Mononuclear cell (primary cell): Measurements from ENCODE around the gene PRUNE1. TPM values are rescaled to one million over a fixed set of nuclear protein-coding genes. Genes with fewer than 3 reads are reported as not detected.
A peak's percentile ranks its signal among the peaks of the same experiment; 100 is the strongest.

Source experiments
- H3K27me3 ChIP-seq: 2 replicates; pipeline ENCODE4 v1.6.0; 2011; ENCODE audit warnings: low read length, control low read depth; ENCODE audit not compliant: insufficient read depth
- H3K4me1 ChIP-seq: 2 replicates; pipeline ENCODE4 v1.5.1; 2011; ENCODE audit warnings: mild to moderate bottlenecking, low read length, control low read depth; ENCODE audit not compliant: insufficient read depth
- H3K4me3 ChIP-seq: 2 replicates; pipeline ENCODE4 v1.5.1; 2011; ENCODE audit warnings: mild to moderate bottlenecking, low read length, moderate library complexity
- H3K9me3 ChIP-seq: 2 replicates; pipeline ENCODE4 v1.5.1; 2011; ENCODE audit warnings: low read depth, mild to moderate bottlenecking, control low read depth, low read length
- total RNA-seq: library from RNA; depleted of rRNA; stranded (reverse); fragments of >200 nt; gene quantifications from one replicate; pipeline ENCODE4 v1.2.3, GENCODE V29; 2012

Gene PRUNE1
- total RNA-seq, 1 donor: 18.2 TPM

DNA sequence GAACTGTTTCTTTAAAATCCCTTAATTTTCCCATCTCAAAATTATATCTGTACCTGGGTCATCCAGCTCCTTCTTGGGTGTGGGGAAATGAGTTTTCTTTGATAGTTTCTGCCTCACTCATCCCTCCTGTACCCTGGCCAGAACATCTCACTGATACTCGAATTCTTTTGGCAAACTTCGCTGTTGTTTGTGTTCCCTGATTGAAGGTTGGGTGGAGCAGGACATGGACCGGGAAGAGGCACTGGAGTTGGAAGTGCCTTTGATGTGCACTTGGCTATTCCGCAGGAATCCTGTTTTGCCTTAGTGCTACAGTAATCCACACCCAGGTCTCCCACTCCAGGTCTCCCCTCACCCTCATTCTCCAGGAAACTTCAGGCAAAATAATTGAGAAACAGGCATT lies 12.8 kb upstream of the PRUNE1 start:
- Histone ChIP-seq H3K4me3 (no peak overlapping the region), H3K27me3 (no peaks in the 10 kb centered on the region), H3K9me3 (no peaks in the 10 kb centered on the region), H3K4me1 (peaks cover 17% of the 10 kb centered on the region)

DNA sequence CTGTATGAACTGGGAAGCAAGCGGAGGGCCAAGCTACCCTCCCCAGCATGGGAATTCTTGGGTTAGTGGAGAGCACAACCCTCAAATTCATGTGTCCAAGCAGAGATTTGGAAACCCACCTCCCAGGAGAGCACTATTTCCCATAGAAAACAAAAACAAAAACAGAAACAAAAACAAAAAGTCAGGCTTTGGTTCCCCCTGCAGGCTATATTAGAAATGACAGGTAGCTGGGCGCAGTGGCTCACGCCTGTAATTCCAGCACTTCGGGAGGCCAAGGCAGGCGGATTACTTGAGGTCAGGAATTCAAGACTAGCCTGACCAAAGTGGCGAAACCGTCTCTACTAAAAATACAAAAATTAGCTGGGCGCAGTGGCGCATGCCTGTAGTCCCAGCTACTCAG lies 12.4 kb upstream of the PRUNE1 start:
- no peaks in the 10 kb centered on the region for H3K27me3 ChIP-seq

DNA sequence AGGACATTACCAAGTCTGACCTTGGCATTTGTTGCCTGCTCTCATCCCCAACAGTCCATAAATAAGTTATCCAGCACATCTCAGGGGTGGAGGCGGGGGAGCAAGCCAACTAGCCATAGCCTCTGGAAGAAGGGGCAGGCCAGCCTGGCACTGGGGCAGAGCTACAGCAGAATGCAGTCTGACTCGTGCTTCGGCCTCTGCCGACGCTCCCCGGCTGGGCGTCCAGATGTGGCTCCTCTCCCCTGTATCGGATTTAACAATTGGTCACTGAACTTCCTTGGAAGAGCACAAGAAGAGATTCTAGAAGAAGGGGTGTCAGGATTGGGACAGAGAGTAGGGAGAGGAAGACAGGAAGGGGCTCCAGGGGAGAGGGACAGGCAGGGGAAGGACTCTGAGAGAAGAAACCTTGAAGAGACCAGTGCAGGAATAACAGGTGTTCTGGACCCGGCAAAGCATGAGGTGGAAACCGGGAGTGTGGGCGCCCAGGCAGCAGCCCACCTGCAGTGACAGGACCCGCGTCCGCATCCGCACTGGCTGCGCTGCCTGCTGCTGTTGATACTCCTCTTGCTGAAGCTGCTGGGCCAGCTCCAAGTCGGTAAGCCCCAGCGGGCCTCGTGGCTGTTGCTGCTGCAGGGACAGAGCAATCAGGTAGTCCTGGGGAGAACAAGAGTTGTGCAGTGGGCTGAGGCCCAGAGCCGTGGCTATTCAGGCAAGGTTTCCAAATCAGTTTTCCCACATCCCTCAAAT lies 10.9 kb upstream of the PRUNE1 start:
- H3K27me3 ChIP-seq: no peaks in the 10 kb centered on the region
- H3K4me3 ChIP-seq: no peak overlapping the region
- peaks cover 36% of the 10 kb centered on the region for H3K4me1 ChIP-seq
- H3K9me3 ChIP-seq: no peaks in the 10 kb centered on the region

More for the DNA sequence above, 12.4 kb upstream of the PRUNE1 start:
- Histone ChIP-seq H3K9me3 (no peaks in the 10 kb centered on the region), H3K4me1 (peaks cover 22% of the 10 kb centered on the region), H3K4me3 (no peak overlapping the region)

DNA sequence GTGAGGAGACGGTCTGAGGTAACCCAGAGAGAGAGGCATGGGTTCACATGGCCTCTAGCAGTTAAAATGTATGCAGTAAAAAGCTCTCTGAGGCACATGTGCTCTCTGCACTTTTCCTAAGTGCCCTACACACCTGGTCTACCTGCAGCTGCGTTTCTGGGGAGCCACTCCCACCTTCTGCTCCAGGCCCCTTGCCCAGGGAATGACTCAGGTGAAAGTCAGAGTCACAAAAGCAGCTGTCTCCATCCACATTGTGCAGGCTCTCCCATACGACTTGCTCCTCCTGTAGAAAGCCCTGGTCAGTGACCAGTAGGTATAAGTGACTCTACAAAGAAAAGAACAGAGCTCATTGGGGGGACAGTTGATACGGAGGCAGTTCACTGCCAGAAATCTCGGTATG lies 10.3 kb upstream of the PRUNE1 start:
- Histone ChIP-seq H3K27me3 (no peaks in the 10 kb centered on the region), H3K4me1 (peaks cover 42% of the 10 kb centered on the region), H3K9me3 (no peaks in the 10 kb centered on the region), H3K4me3 (no peak overlapping the region)

DNA sequence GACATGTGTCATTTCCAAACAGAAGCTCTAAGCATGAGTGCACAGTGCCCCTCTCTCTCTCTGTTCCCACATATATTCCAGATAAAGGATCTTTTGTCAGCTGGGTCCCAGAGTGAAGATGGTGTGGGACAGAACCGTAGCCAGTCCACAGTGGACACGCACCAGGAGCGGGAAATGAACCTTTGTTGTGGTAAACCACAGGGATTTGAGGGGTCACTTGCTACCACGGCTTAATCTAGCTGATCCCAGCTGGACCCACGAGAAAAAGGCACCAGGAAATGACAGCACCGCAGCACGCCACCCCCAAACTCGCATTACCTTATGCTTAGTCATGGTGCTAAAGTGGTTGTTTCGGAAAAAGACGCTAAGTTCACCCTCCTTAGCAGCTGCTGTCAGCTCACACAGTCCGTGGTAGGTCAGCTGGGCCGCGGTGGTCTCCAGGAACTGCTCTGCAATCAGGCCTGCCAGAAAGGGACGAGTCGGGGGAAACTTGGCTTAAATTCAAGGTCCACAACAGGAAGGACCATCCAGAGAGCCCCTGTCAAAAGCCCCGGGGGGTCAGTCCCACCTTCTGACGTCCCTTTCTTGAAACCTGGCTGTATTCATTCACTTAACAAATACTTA lies 9.1 kb upstream of the PRUNE1 start:
- Histone ChIP-seq H3K4me1 (peaks cover 54% of the 10 kb centered on the region), H3K27me3 (no peaks in the 10 kb centered on the region), H3K4me3 (no peak overlapping the region), H3K9me3 (no peaks in the 10 kb centered on the region)

DNA sequence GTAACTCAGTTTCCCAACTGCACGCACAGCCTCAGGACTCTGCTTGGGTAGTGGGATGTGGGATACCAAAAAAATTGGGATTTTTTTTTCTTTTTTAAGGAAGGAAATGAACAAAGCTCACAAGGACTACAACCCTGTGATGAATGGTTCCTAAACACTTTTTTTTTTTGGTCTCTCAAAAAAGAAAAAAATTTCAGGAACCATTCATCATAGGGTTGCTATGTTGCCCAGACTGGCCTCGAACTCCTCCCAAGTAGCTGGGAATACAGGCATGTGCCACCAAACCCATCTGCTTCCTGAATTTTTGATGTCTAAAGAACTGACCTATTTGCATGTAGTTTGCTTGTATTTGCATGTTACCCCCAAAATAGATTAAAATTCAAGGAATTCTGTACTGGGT lies 8.3 kb upstream of the PRUNE1 start:
- H3K4me1 ChIP-seq: peaks cover 62% of the 10 kb centered on the region
- no peaks in the 10 kb centered on the region for H3K27me3 ChIP-seq
- no peak overlapping the region for H3K4me3 ChIP-seq
- H3K9me3 ChIP-seq: no peaks in the 10 kb centered on the region

DNA sequence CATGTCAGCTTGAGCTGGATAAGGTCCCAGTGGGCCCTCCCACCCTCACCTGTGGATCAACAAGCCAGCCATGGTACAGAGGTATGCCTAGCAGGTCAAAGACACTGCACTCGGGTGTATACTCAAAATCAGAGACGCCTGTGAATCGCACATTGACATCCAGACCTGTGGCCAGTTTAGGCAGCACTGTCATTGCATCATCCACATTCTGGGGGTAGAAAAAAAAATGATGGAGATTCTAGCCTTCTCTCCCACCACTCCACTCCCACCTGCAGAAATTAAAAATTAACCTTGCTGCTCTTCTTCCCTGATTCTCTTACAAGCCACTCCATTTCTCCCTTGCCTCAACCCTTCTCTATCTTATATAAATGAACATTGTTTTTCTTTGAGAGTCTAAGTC lies 7.8 kb upstream of the PRUNE1 start:
- no peaks in the 10 kb centered on the region for H3K27me3 ChIP-seq
- no peak overlapping the region for H3K4me3 ChIP-seq
- H3K4me1 ChIP-seq: peaks cover 67% of the 10 kb centered on the region
- H3K9me3 ChIP-seq: no peaks in the 10 kb centered on the region

DNA sequence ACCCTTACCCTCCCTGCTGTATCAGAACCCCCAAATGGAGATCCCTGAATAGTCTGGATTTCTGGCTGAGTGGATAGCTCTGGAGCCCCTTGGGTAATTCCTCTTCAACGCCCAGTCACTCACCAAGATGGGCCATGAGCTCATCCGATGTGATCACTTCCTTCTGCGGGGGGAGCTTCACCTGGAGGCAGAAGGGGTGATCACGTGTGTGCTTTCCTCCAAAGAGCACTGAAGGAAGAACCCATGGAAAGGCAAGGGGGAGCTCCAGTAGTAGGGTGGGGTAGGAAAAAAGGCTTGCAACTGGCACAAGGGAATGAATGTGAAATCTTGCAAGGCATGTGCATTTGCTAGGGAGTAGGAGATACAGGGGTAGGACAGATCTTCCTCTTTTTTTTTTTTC lies 6.6 kb upstream of the PRUNE1 start:
- H3K9me3 ChIP-seq: no peaks in the 10 kb centered on the region
- no peaks in the 10 kb centered on the region for H3K27me3 ChIP-seq
- H3K4me3 ChIP-seq: no peak overlapping the region
- peaks cover 79% of the 10 kb centered on the region for H3K4me1 ChIP-seq

DNA sequence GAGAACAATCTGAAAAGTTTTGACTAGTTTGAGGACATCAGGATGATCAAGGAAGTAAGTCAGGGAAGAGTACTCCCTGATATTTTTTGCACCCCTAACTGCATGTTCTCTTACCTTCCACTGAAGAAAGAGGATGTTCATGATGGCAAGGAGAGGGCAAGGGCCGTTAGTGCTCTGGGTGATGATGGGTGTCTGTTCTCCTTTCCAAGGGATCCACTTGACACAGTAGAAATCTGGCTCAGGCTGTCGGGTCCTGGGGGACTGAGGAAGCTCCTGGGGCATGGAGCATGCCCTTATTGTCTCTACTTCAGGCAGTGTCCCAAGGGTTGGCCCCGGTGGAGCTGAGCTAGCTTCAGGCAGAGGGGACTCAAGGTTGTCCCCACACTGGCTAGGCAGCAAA lies 6.2 kb upstream of the PRUNE1 start:
- Histone ChIP-seq H3K4me1 (peaks cover 83% of the 10 kb centered on the region), H3K9me3 (no peaks in the 10 kb centered on the region), H3K27me3 (no peaks in the 10 kb centered on the region), H3K4me3 (no peak overlapping the region)

DNA sequence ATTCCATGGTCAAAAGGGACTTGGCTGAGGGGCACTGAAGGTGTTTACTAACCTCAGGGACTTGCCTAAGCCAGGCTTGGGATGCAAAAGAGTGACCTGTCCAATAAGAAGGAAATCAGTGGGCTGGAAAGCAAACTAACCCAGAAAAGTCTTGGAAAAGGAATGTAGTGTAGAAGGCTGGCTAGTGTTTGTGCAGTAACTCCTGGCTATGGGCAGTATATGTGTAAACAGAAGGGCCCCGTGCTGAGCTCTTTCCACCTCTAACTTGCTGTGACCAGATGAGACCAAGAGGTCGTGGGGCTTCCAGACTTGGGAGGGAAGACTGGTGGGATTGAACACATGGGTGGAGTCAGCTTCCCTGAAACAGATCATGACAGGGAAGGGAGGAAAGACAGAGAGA lies 5.6 kb upstream of the PRUNE1 start:
- H3K9me3 ChIP-seq: no peaks in the 10 kb centered on the region
- no peak overlapping the region for H3K4me3 ChIP-seq
- no peaks in the 10 kb centered on the region for H3K27me3 ChIP-seq
- H3K4me1 ChIP-seq: peaks cover 89% of the 10 kb centered on the region

DNA sequence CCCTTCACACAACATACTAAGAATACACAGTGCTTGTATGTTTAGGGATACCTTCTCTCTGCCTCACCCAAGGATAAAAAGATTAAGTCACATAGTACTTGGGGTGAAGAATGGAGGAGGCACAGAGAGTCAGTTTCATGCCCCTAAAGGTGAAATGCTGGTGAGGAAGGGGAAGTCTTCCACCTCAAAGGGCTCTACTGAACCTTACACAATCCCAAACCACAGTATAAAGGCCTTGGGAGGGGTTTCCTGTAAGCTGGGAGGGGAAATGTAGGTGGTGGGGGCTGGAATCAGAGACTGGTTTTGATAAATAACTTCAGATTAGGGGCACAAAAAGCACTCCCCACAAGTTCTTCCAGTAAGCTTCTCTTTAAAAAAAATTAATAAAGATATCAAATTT lies 5.1 kb upstream of the PRUNE1 start:
- Histone ChIP-seq H3K4me3 (peak overlapping the region; percentile 28), H3K27me3 (no peaks in the 10 kb centered on the region), H3K9me3 (no peaks in the 10 kb centered on the region), H3K4me1 (peaks cover 93% of the 10 kb centered on the region)

DNA sequence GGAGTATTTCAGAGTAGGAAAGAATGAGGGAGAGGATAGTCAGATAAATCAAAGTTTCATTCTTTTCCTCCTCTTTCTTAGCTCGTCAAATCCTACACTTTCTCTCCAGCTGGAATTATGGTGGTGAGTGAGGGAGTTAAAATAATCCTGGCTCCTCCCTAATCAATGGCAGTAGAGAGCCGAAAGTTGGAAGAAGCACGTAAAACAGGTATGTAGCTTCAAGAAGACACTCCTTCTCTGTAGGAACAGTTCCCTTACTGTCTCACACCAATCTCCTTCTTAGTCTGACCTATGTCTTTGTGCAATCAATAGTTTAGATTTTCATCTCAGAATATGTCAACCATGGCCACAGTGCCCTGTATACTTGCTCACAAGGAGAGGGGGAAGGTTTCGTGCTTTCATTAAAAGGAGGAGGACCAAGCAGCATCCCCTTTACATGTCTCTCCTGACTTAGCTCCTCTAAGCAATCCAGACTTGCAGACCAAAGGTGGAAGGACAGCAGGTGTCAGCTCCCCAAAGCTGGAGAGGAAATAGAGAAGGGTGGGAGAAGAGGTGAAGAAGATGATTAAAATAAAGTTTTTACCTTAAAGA lies 2.4 kb upstream of the PRUNE1 start:
- H3K4me3 ChIP-seq: peak overlapping the region; percentile 59
- H3K27me3 ChIP-seq: no peaks in the 10 kb centered on the region
- peaks cover 95% of the 10 kb centered on the region for H3K4me1 ChIP-seq
- no peaks in the 10 kb centered on the region for H3K9me3 ChIP-seq

DNA sequence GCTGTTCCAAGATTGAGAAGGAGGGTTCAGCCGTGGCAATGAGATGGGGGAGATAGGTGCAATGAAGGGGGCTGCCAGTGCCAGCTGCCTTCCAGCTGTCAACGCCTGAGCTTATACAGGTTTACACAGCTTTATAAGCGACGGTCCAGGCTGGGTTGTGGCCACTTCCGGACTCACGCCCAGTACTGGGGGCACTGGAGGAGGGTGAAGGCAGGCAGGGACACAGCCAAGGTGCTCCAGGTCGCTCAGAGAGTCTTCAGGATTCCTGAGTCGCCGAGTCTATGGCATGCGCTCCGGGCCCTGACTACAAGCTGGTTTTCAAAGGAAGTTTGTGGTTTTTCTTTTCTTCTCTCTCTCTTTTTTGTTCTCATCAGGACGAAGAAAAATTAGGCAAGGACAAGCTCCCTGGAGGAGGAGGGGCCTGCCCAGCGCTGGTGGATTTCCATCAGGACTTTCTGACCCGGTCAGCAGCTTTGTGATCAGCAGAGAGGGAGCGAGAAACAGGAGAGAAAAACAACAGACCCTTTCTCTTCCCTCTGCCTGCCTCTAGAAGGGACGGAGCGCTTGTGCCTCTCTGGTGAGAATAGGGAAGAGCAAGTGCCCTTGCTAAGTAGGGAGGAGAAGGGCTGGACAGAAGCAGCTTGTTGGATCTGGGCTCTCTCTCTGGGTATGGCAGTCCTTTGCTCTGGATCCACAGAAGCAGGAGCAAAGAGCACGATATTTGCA lies 1.8 kb upstream of the PRUNE1 start, which contains the start of gene MINDY1:
MINDY1 (minus strand) TSS at position 576 of the 726 bp plus-strand sequence. CDS start 4,285 bp downstream, outside the sequence.
- Histone ChIP-seq H3K4me3 (peak within 1 kb of the TSS; percentile 59), H3K9me3 (no peaks in the 10 kb centered on the region), H3K27me3 (no peaks in the 10 kb centered on the region), H3K4me1 (peaks cover 88% of the 10 kb centered on the region)

DNA sequence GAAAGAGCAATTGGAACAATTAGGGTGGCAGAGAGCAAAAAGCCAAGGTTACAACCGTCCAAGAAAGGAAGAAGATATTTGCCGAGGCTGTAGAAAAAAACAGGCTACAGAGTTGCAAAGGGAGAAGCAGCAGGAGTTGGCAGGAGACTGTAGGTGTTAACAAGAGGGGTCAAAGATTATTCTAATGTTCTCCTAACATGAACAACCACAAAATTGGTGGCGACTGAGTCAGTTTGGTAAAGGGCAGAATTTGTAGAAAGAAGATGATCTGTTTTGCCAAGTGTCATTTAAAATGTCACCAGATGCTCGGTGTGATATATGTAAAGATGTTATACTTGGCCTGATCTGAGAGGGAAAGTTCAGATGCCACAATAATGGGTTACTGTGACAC lies 401 bp upstream of the PRUNE1 start:
- Histone ChIP-seq H3K9me3 (no peaks in the 10 kb centered on the region), H3K4me1 (peaks cover 75% of the 10 kb centered on the region), H3K27me3 (no peaks in the 10 kb centered on the region), H3K4me3 (peak overlapping the region; percentile 63)

DNA sequence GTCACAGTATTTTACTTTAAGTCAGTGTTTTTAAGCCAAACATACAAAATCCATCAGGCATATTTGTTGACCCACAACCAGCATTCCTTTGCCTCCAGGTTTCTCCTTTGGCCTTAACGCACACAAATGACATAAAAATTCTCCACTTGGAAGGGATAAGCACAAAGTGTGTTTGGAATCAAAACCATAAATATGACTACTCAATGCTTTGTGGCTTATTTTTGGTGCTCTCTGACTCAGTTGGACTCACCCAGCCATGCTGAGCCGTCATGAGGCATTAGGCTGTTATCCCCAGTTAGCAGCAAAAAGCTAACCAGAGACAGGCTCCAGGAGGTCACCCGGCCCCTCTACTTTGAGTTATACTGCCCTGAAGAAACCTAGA lies 948 bp downstream of the PRUNE1 start:
- H3K27me3 ChIP-seq: no peaks in the 10 kb centered on the region
- H3K9me3 ChIP-seq: no peaks in the 10 kb centered on the region
- H3K4me3 ChIP-seq: peak overlapping the region; percentile 63
- peaks cover 68% of the 10 kb centered on the region for H3K4me1 ChIP-seq
